ENCODE measurements around the gene LNPEP.
"Not testable (repeated sequence)": the region's sequence is repeated elsewhere in the genome, so short reads cannot be mapped to it uniquely, and the experiment has no call there.

LNPEP gene

GRCh38 chr5:97063251-97063650, 127.4 kb downstream of the LNPEP start:
- DNase-seq (ENCODE audit: low read depth in 2 of 2), result no peak

GRCh38 chr5:97065475-97065874, 129.6 kb downstream of the LNPEP start:
- no peak for DNase-seq (ENCODE audit: low read depth in 2 of 2)

- no peak for DNase-seq (ENCODE audit: low read depth in 2 of 2)
Observed at GRCh38 chr5:97067296-97067850, 131.5 kb downstream of the LNPEP start.

DNA sequence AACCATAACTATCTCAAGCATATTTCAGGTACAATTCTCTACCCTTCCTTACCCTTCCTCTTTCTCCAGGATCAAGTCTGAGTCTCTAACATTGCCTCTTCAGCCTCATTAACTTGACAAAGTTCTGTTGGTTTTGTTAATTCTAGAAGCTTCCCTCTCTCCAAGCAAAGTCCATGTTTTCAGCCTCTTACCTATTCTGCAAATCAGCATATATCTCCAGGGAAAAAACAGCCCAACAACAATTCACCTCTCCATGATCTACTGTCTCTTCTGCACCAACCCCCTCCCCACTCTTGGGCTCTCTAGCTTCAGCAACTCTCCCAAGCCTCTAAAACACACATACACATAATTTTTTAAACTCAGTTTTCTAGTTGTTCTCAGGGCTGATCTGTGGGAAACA, 134.4 kb downstream of the LNPEP start:
- no peak for DNase-seq (ENCODE audit: low read depth in 2 of 2)

DNA sequence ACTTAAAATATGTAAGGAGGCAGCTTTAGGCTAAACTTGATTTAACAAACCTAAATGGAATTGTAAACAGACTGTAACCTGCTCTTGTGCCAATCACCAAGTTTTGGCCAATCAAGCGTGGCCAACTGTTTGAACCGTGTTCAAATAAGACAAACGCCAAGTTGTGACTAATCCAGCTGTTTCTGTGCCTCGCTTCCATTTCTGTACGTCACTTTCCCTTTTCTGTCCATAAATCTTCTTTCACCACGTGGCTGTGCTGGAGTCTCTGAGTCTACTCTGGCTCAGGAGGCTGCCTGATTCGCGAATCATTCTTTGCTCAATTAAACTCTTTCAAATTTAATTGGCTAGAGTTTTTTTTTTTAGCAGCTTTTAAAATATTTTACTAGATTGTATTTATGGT, 135.2 kb downstream of the LNPEP start:
- DNase-seq (ENCODE audit: low read depth in 2 of 2), result no peak

DNA sequence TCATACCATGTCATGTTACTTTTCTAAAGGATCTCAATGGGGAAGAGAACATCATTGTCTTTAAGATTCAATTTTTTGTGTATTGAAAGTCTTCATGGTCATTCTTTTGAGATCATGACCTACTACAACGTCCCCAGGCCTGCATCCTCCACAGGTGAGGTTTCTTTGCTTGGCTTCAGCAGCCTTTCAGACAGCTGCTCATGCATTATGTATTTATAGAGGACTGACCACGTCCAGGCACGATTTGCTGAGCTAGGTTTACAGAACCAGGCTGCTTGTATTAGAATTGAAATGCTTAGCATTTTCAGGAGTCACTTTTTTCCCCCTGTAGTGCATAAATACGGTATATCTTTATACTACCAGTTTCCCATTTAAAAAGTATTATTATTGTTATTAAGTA, 136.1 kb downstream of the LNPEP start:
- no peak for DNase-seq (ENCODE audit: low read depth in 2 of 2)

DNA sequence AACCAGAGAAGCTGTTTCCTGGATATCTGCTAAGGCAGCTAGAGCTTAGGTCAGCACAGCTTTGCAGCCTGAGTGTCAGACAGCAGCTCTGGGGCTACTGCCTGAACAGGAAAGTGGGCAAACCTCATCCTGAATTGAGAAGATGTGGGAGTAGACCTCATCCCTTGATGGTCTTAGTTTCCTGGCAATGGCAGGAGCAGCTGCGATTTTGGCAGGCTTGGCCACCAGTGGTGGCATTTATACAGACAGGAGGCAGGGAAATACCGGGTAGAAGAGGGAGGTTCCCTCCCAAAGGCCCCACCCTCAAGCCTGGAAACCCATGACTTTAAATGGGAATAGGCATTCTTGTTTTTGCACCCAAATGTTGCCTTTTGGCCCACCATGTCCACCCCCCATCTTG, 136.8 kb downstream of the LNPEP start:
- no peak for DNase-seq (ENCODE audit: low read depth in 2 of 2)

DNA sequence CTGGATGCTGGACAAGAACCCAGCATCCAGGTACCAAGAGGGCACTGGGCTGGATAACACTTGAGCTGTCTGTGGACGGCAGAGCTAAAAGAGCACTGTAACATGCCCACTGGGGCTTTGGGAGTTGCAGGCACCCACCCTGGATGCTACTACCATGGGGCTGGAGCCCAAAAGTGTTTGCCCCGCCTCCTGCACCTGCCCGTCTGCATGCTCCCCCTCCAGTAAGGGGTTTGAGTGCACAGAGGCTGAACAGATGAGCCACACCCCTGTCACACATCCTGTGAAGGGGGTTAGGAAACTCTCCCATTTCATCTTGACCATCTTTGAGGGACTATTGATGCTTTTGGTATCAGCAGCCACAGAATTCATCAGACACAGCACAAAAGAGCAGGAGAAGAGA, 137.5 kb downstream of the LNPEP start:
- DNase-seq (ENCODE audit: low read depth in 2 of 2), result no peak

GRCh38 chr5:97074859-97075489, 139.1 kb downstream of the LNPEP start:
- no peak for DNase-seq (ENCODE audit: low read depth in 2 of 2)

DNA sequence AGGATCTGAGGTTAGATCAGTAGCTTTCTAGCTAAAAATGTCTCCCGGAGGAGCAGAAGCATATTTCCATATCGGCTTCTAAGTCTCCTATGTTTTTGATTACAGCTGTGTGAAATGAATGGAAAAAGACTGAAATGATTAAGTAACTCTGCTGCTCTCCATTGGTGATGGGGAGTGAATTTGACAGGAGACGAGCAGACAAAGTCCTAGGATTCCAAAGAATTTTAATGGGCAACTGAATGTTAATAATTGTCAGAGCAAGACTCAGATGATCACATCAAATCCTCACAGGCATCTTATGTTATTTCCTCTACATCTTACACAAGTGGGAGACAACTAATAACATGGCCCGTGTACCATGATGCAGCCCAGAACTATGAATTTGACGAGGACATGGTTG, 139.8 kb downstream of the LNPEP start:
- DNase-seq (ENCODE audit: low read depth in 2 of 2), result no peak

- DNase-seq (ENCODE audit: low read depth in 2 of 2), result no peak
Observed at GRCh38 chr5:97076098-97076497, 140.2 kb downstream of the LNPEP start.

GRCh38 chr5:97077246-97077645, 141.4 kb downstream of the LNPEP start:
- no peak for DNase-seq (ENCODE audit: low read depth in 2 of 2)

DNA sequence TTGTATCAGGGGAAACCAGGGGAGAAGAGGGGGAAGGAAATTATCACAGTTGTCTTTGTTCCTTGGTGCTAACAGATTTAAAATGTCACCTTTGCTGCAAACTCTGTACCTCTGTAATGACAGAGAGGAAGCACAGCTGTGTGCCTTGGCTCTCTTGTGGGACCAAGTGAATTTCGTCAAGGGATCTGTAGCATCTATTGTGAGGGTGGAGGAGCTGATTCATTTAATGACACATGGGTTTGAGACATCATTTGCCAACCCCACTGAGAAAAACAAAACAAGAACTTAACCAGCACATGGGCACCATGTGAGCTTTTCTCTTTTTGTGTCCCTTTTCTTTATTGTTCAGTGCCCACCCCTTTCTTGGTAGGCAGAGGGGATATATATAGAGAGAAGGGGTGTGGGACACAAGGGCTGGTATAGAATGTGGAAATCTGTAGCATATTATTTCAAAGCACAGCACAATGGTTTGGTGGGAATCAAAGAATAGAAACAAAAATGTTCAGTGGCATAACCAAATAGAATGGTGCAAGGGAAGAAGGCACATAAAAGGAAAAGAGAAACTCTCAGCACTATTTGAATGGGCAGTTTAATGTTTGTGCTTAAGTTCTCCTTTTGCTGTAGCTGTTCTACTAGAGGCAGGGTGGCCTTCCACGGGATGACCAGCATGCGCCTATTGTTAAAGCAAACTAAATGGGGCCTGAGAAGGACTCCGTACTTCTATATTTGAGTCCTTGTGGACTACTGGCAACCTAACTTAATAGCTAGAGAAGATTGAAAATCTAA, 143.3 kb downstream of the LNPEP start:
- no peak for DNase-seq (ENCODE audit: low read depth in 2 of 2)

- DNase-seq (ENCODE audit: low read depth in 2 of 2), result not testable (repeated sequence)
Observed at GRCh38 chr5:97084782-97085458, 149.0 kb downstream of the LNPEP start.

- no peak for DNase-seq (ENCODE audit: low read depth in 2 of 2)
Observed at GRCh38 chr5:97085459-97086181, 149.7 kb downstream of the LNPEP start.
